Ovary (tissue), 10 donors: Measurements from ENCODE around the gene SPTSSB. TPM values are rescaled to one million over a fixed set of nuclear protein-coding genes. Genes with fewer than 3 reads are reported as not detected.
A peak's percentile ranks its signal among the peaks of the same experiment; 100 is the strongest.

Source experiments
- DNase-seq, 5 donors: peaks; one replicate each; pipeline ENCODE4 v3.0.0-alpha.2; 2019 to 2020
- H3K27ac ChIP-seq, 2 donors: fragments of 200-600 bp; one replicate each; pipeline versions ENCODE4 v1.5.1 to v1.8.0; 2019 to 2022
- H3K27me3 ChIP-seq: fragments of 200-600 bp; one replicate; pipeline ENCODE4 v1.8.0; 2022
- H3K36me3 ChIP-seq: fragments of 200-600 bp; sonication (generic); one replicate; pipeline ENCODE4 v1.5.1; 2019
- H3K4me1 ChIP-seq: one replicate; pipeline ENCODE4 v1.8.1; 2013; ENCODE audit warnings: mild to moderate bottlenecking, moderate library complexity; ENCODE audit not compliant: insufficient read depth
- H3K4me3 ChIP-seq: fragments of 200-600 bp; sonication (generic); one replicate; pipeline ENCODE4 v1.5.1; 2017
- H3K9me3 ChIP-seq, 2 donors: fragments of 200-600 bp in 1 of 2; sonication (generic) in 1 of 2; one replicate each; pipeline versions ENCODE4 v1.5.1 to v1.8.1; 2013 to 2019; ENCODE audit warnings: mild to moderate bottlenecking in 1 of 2, moderate library complexity in 1 of 2
- CTCF ChIP-seq, 3 donors: fragments of 450-650 bp in 2 of 3; fragments of 200-600 bp in 1 of 3; IDR thresholded peaks; one replicate each; pipeline versions ENCODE4 v1.5.1 to v1.8.0; 2016 to 2022; ENCODE audit warnings: antibody characterized with exemption in 3 of 3, mild to moderate bottlenecking in 1 of 3
- EP300 ChIP-seq: sonication (generic); formaldehyde crosslinking; IDR thresholded peaks from one replicate; pipeline ENCODE4 v1.6.1; 2017; ENCODE audit warnings: antibody characterized with exemption
- POLR2A ChIP-seq: fragments of 450-650 bp; IDR thresholded peaks from one replicate; pipeline ENCODE4 v1.6.1; 2017; ENCODE audit warnings: antibody characterized with exemption, mild to moderate bottlenecking, moderate library complexity
- WGBS, 3 donors: extraction: QIAGEN DNeasy Blood & Tissue Kit in 1 of 3; methylation state at CpG; one replicate each; pipeline versions ENCODE4 v1.1.5 to v1.1.7; 2013 to 2017; 5-methylcytosine and 5-hydroxymethylcytosine counted together
- intact Hi-C, 4 donors: fragments of 100-400 bp; cut with DNase I; formaldehyde crosslinking; loops; one replicate each; pipeline versions ENCODE4 v1.11.0 to v1.15.1; 2022 to 2023
- long read RNA-seq, 3 donors: library from polyadenylated mRNA in 2 of 3; unstranded in 2 of 3; transcript quantifications; one replicate each; pipeline ENCODE4 v2.0.0 and lab custom pipeline, GENCODE V29; 2021 to 2026
- polyA plus RNA-seq, 2 donors: library from polyadenylated mRNA; stranded (reverse); fragments of 200-250 nt in 1 of 2; fragments of 350-450 nt in 1 of 2; fragmentation: Illumina TruSeq in 1 of 2; extraction: RNeasy Lipid Tissue Mini Kit (QIAGEN cat#74804) in 1 of 2; gene quantifications; one replicate each; pipeline ENCODE4 v1.2.3, GENCODE V29; 2013 to 2014
- total RNA-seq, 7 donors: library from RNA; depleted of rRNA in 2 of 7; stranded (reverse); fragments of >200 nt in 2 of 7; fragmentation: NEBNext Ultra II Directional in 3 of 7; extraction: Animal tissue kit (Norgen Biotek cat#: 25700) in 3 of 7; gene quantifications; one replicate each; pipeline versions ENCODE4 v1.1.0 to v1.2.4, GENCODE V29; 2016 to 2023
- donor health status: DM: no; HTN: no; CAD: no; lungs with moderate emphysema.
- donor health status: DM: no; HTN: no; CAD: no.
- donor health status: Bipolar disorder and iron deficiency.
- donor health status: DM: yes; HTN: yes; CAD: no.
- donor health status: DM: no; HTN: no; CAD: no.
- donor health status: DM: yes; HTN: yes; CAD: no.

Gene SPTSSB
- total RNA-seq: 1 to 10 TPM in 1 of 7 donors, under 1 TPM in 2, not detected in 4; 0.23 to 1.4 (median 0.46) TPM
- 1 to 10 TPM in 1 of 2 donors, under 1 TPM in 1; 0.07 to 2.5 TPM for polyA plus RNA-seq
- long read RNA-seq, donor 1: 0 reads
- long read RNA-seq, donor 2: 0 reads
- long read RNA-seq, donor 3: 0 reads

- TF ChIP-seq POLR2A (no peak), CTCF (IDR thresholded peaks at IDR 0.05) (no peak), EP300 (no peak)
- WGBS, 3 donors: 1 to 3% (median 1%) methylated on average over 45 to 53 of the region's 53 CpGs
- H3K36me3 ChIP-seq: no peaks in the 10 kb centered on the region
- intact Hi-C loops: loop anchor here in 1 of 4 donors (2.0 kb wide), 1 partner anchor 21 kb away; no protein-coding TSS in a partner anchor
- peak in 2 of 5 donors; percentile 9 to 16 for DNase-seq
- H3K9me3 ChIP-seq: no peaks in the 10 kb centered on the region
- H3K4me3 ChIP-seq: peak within 1 kb of the TSS; percentile 39
- H3K4me1 ChIP-seq: peaks cover 4% of the 10 kb centered on the region
- no peak within 1 kb of the TSS for H3K27ac ChIP-seq
- H3K27me3 ChIP-seq: no peaks in the 10 kb centered on the region
Measured at GRCh38 chr3:161371441-161372320, at the start of gene SPTSSB. Gene SPTSSB, minus strand, starts transcription at chr3:161371517. Its CDS starts 25,194 bp downstream, at chr3:161346323.

DNA sequence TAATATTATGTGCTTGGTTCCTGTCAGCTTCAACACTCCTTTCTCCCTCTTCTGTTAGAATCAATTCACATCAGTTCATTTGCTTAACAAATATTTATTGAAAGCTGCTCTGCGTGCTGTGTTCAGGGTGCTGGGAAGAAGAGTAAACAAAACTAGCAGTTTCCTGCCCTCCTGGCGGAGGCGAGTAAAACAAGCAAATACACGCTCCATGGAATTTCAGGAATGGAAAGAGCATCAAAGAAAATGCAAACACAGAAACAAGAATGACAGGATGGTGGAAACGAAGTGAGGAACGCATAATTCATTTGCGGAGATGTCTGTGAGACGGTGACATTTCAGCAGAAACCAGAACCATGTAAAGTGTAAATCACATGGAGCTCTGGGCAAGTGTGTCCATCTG, 49.4 kb upstream of the SPTSSB start:
- no peak overlapping the region for H3K4me3 ChIP-seq
- DNase-seq: no peak
- no peaks in the 10 kb centered on the region for H3K9me3 ChIP-seq
- intact Hi-C loops: loop anchor here in 2 of 4 donors (10.0 kb wide), 2 partner anchors 716 to 726 kb away; no protein-coding TSS in a partner anchor
- no peaks in the 10 kb centered on the region for H3K4me1 ChIP-seq
- no peaks in the 10 kb centered on the region for H3K36me3 ChIP-seq
- H3K27ac ChIP-seq: no peak overlapping the region
- no peak for TF ChIP-seq EP300
- TF ChIP-seq CTCF (IDR thresholded peaks at IDR 0.05): no peak
- TF ChIP-seq POLR2A: no peak
- H3K27me3 ChIP-seq: no peaks in the 10 kb centered on the region
- WGBS, 3 donors: 19 to 43% (median 22%) methylated on average over 8 of the region's 8 CpGs

DNA sequence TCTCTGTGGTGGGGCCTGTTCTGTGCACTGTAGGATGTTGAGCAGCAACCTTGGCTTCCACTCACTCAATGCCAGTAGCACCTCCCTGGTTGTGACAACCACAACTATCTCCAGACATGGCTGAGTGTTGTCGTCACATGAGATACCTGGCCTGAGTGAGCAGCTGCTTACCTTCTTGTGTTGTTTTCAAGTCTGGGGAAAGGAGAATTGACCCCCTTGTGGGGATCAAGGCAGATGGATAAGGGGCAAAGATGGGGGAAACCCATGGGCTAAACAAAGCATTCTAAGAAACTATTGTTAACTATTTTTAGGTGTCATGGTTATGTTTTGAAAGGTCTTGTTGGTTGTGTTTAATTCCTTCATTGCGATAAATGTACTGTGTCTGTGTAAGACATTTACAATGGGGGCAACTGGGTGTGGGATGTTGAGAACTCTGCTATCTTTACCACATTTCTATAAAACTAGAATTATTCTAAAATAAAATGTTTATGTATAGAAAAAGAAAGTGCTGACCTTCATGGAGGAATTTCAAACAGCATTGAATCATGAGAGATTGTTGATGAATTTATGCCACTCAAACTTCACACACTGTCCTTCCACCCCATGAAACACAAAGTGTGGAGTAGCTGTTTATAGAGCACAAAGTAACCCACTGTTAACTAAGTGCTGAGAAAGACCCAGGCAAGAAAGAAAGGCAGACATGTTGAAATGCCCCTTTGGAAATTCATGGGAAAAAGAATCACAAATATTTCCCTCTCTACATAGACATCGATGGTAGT, 48.4 kb upstream of the SPTSSB start:
- no peak for DNase-seq
- intact Hi-C loops: loop anchor here in 3 of 4 donors (5.0 to 10.0 kb wide), 3 partner anchors 142 to 725 kb away; no protein-coding TSS in a partner anchor
- no peaks in the 10 kb centered on the region for H3K4me1 ChIP-seq
- H3K36me3 ChIP-seq: no peaks in the 10 kb centered on the region
- H3K9me3 ChIP-seq: no peaks in the 10 kb centered on the region
- 76 to 88% (median 81%) methylated on average over 3 of the region's 3 CpGs for WGBS, 3 donors
- H3K27ac ChIP-seq: no peak overlapping the region
- H3K4me3 ChIP-seq: no peak overlapping the region
- TF ChIP-seq CTCF (IDR thresholded peaks at IDR 0.05): no peak
- no peak for TF ChIP-seq POLR2A
- TF ChIP-seq EP300: no peak
- no peaks in the 10 kb centered on the region for H3K27me3 ChIP-seq

DNA sequence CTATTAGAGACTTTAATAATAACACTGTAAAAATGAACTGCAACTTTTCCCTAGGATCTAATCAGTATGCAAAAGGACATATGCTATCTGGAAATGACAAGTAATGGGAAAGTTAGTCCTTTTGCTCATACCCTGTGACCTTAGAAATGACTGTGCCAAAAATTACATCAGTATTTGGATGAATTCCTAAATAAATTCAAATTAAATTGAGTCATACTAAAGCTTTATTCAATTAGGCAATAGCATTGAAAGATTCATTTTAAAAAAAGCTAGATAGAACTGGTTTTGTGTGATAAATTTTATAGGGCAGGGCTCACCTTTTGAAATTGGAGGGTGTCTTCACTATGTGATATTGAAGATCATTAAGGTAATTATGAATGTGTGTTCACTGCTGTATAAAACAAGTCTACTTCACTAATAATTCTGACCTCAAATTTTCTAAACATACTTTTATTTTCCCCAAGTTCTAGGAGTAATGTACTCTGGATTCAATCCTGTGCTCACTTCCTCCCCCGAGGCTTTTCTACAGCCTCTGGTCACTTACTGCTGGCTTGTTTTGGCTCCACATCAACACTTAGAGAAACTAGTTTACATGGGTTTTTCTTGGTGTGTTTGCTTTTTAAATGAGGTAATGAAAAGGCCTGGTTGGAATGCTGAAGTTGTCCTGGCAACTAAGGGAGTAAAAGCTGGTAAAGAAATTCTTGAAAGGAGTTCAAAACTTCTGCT, 44.4 kb upstream of the SPTSSB start:
- Histone ChIP-seq H3K27me3 (no peaks in the 10 kb centered on the region), H3K4me3 (no peak overlapping the region), H3K27ac (no peak overlapping the region), H3K36me3 (no peaks in the 10 kb centered on the region), H3K9me3 (no peaks in the 10 kb centered on the region), H3K4me1 (no peaks in the 10 kb centered on the region)
- WGBS, 3 donors: 0 to 2% (median 2%) methylated on average over 1 of the region's 1 CpG
- DNase-seq: no peak
- intact Hi-C loops: loop anchor here in 1 of 4 donors (5.0 kb wide), 1 partner anchor 138 kb away; no protein-coding TSS in a partner anchor
- TF ChIP-seq EP300 (no peak), CTCF (IDR thresholded peaks at IDR 0.05) (no peak), POLR2A (no peak)
